GM08714 (cell line): ENCODE results near the gene APAF1.

Experiments
- H3K4me3 ChIP-seq: fragments of 200-500 bp; sonication (Bioruptor generic); 2 replicates; pipeline ENCODE4 v1.5.1; 2014; ENCODE audit warnings: mild to moderate bottlenecking, low read length, inconsistent platforms
- ZNF274 ChIP-seq: IDR thresholded peaks from 2 replicates; pipeline ENCODE4 v1.6.1; 2012; ENCODE audit warnings: mild to moderate bottlenecking, low read depth, low read length

APAF1 gene

GRCh38 chr12:98646294-98647090 is 1.4 kb downstream of the APAF1 start:
- peak overlapping the region; percentile 88 for H3K4me3 ChIP-seq
- TF ChIP-seq ZNF274, result no peak

GRCh38 chr12:98651328-98651727 is 6.2 kb downstream of the APAF1 start:
- no peak for TF ChIP-seq ZNF274
- H3K4me3 ChIP-seq, result no peak overlapping the region

GRCh38 chr12:98653866-98654493 is 8.9 kb downstream of the APAF1 start:
- H3K4me3 ChIP-seq, result no peak overlapping the region

GRCh38 chr12:98656289-98657101 is 11.4 kb downstream of the APAF1 start:
- no peak for TF ChIP-seq ZNF274
- no peak overlapping the region for H3K4me3 ChIP-seq

More at GRCh38 chr12:98653866-98654493, 8.9 kb downstream of the APAF1 start:
- TF ChIP-seq ZNF274, result no peak

- no peak overlapping the region for H3K4me3 ChIP-seq
- no peak for TF ChIP-seq ZNF274
These were observed 15.4 kb downstream of the APAF1 start for GRCh38 chr12:98660521-98660920.

- TF ChIP-seq ZNF274, result no peak
These were observed 24.7 kb downstream of the APAF1 start for GRCh38 chr12:98669751-98670150.

GRCh38 chr12:98671459-98671858 is 26.4 kb downstream of the APAF1 start:
- TF ChIP-seq ZNF274, result no peak

More at GRCh38 chr12:98669751-98670150, 24.7 kb downstream of the APAF1 start:
- H3K4me3 ChIP-seq, result no peak overlapping the region

GRCh38 chr12:98674841-98675240 is 29.8 kb downstream of the APAF1 start:
- TF ChIP-seq ZNF274, result no peak
- no peak overlapping the region for H3K4me3 ChIP-seq

More at GRCh38 chr12:98671459-98671858, 26.4 kb downstream of the APAF1 start:
- no peak overlapping the region for H3K4me3 ChIP-seq

GRCh38 chr12:98678236-98678945 is 33.3 kb downstream of the APAF1 start:
- H3K4me3 ChIP-seq, result no peak overlapping the region
- TF ChIP-seq ZNF274, result no peak

GRCh38 chr12:98678946-98679610 is 34.0 kb downstream of the APAF1 start:
- H3K4me3 ChIP-seq, result no peak overlapping the region
- no peak for TF ChIP-seq ZNF274

GRCh38 chr12:98679611-98680005 is 34.5 kb downstream of the APAF1 start:
- TF ChIP-seq ZNF274, result no peak
- H3K4me3 ChIP-seq, result no peak overlapping the region

GRCh38 chr12:98684199-98684598 is 39.1 kb downstream of the APAF1 start:
- H3K4me3 ChIP-seq, result no peak overlapping the region
- no peak for TF ChIP-seq ZNF274

GRCh38 chr12:98686603-98687002 is 41.5 kb downstream of the APAF1 start:
- TF ChIP-seq ZNF274, result no peak
- H3K4me3 ChIP-seq, result no peak overlapping the region
